Measurements from ENCODE around the gene PDZK1IP1. TPM values are rescaled to one million over a fixed set of nuclear protein-coding genes. Genes with fewer than 3 reads are reported as not detected.
"Not testable (repeated sequence)": the region's sequence is repeated elsewhere in the genome, so short reads cannot be mapped to it uniquely, and the experiment has no call there.

Gene PDZK1IP1
- total and polyA plus RNA-seq, 12 donors, result 0.17 to 16.9 (median 3.8) TPM

DNA sequence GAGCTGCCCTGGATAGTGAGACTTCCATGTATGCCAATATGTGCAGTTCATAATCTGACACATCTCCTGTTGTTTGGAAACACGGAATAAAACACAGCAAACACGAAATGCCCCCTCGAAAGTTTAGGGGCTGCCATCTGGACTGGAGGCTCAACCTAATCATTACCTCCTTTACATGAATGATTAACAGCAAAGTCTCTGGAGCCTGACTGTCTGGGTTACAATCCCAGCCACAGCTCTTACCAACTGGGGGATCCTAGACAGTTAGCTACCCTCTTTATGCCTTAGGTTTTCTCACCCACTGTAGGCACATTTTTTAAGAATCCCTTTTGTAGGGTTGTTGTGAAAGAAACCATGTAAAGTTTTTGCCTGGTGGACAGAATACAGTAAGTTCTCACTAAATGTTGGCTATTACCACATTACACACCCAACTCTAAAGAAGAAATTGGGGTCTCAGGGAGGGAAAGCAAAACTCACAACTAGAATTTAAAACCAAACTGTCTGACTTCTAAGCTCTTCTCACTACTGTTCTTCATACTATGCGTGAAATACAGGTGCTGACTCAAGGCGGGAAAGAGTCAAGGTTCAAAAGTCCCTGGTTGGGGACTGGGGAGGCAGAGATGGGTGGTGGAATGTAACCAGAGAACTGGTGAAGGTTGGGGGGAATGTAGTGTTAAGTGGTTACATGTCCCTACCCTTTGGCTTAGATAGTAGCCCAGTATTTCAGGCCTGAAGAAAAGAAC lies 28.4 kb downstream of the PDZK1IP1 start:
- Histone ChIP-seq H3K27ac (no peak overlapping the region), H3K27me3 (no peaks in the 10 kb centered on the region), H3K36me3 (replicated peaks in 1 of 2) (no peaks in the 10 kb centered on the region), H3K4me3 (no peak overlapping the region), H3K4me1 (replicated peaks in 1 of 2) (no peaks in the 10 kb centered on the region), H3K9me3 (replicated peaks in 1 of 3) (no peaks in the 10 kb centered on the region)
- DNase-seq, result no peak
- WGBS, 4 donors, result 59 to 72% (median 65%) methylated on average over 5 of the region's 5 CpGs
- TF ChIP-seq, protein P1, sequence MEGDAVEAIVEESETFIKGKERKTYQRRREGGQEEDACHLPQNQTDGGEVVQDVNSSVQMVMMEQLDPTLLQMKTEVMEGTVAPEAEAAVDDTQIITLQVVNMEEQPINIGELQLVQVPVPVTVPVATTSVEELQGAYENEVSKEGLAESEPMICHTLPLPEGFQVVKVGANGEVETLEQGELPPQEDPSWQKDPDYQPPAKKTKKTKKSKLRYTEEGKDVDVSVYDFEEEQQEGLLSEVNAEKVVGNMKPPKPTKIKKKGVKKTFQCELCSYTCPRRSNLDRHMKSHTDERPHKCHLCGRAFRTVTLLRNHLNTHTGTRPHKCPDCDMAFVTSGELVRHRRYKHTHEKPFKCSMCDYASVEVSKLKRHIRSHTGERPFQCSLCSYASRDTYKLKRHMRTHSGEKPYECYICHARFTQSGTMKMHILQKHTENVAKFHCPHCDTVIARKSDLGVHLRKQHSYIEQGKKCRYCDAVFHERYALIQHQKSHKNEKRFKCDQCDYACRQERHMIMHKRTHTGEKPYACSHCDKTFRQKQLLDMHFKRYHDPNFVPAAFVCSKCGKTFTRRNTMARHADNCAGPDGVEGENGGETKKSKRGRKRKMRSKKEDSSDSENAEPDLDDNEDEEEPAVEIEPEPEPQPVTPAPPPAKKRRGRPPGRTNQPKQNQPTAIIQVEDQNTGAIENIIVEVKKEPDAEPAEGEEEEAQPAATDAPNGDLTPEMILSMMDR (IDR thresholded peaks at IDR 0.05), result no peak
- no peak for TF ChIP-seq POLR2A (IDR thresholded peaks at IDR 0.05)
- intact Hi-C loops (cut with DNase I), result no loop called here

DNA sequence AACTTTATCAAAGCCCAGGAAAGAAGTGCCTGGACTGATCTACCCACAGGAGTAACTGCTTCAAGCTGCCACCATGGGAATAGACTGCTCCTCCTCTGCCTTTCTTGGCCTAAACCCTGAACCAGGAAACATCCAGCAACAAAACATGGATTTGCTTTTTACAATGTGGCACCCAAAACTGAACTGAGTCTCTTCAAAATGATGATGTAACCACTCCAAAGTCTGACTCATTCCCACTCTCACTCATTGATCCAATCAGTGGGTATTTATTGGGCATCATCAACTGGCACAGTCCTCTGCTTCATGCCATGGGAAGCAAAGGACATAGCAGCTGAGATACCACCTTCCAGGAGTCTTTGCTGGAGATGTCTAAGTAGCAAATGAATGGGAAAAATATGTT lies 29.1 kb downstream of the PDZK1IP1 start:
- Histone ChIP-seq H3K4me3 (no peak overlapping the region), H3K9me3 (replicated peaks in 1 of 3) (no peaks in the 10 kb centered on the region), H3K27ac (no peak overlapping the region), H3K36me3 (replicated peaks in 1 of 2) (no peaks in the 10 kb centered on the region), H3K27me3 (no peaks in the 10 kb centered on the region), H3K4me1 (replicated peaks in 1 of 2) (no peaks in the 10 kb centered on the region)
- TF ChIP-seq, protein P1 (IDR thresholded peaks at IDR 0.05), result no peak
- DNase-seq, result no peak
- intact Hi-C loops (cut with DNase I), result no loop called here

DNA sequence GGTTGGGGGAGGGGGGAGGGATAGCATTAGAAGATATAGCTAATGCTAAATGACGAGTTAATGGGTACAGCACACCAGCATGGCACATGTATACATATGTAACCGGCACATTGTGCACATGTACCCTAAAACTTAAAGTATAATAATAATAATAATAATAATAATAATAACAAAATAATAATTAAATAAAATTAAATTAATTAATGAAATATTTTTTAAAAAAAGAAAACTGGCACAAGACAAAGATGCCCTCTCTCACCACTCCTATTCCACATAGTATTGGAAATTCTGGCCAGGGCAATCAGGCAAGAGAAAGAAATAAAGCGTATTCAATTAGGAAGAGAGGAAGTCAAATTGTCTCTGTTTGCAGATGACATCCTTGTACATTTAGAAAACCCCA lies 31.9 kb downstream of the PDZK1IP1 start:
- H3K4me1 ChIP-seq (replicated peaks in 1 of 2); H3K36me3 ChIP-seq (replicated peaks in 1 of 2); H3K27ac ChIP-seq; H3K4me3 ChIP-seq; intact Hi-C loops (cut with DNase I); H3K27me3 ChIP-seq; DNase-seq; H3K9me3 ChIP-seq (replicated peaks in 1 of 3): not testable (repeated sequence)
- WGBS, 4 donors, result 85 to 89% (median 87%) methylated on average over 3 of the region's 3 CpGs

DNA sequence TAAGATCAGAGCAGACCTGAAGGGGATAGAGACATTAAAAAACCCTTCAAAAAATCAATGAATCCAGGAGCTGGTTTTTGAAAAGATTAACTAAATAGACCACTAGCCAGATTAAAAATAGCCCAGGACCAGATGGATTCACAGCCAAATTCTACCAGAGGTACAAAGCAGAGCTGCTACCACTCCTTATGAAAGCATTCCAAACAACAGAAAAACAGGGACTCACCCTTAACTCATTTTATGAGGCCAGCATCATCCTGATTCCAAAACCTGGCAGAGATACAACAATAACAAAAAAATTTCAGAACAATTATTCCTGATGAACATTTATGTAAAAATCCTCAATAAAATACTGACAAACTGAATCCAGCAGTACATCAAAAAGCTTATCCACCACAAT lies 33.4 kb downstream of the PDZK1IP1 start:
- H3K36me3 ChIP-seq (replicated peaks in 1 of 2); H3K4me1 ChIP-seq (replicated peaks in 1 of 2); H3K27me3 ChIP-seq; DNase-seq; intact Hi-C loops (cut with DNase I); H3K4me3 ChIP-seq; H3K9me3 ChIP-seq (replicated peaks in 1 of 3); H3K27ac ChIP-seq: not testable (repeated sequence)

DNA sequence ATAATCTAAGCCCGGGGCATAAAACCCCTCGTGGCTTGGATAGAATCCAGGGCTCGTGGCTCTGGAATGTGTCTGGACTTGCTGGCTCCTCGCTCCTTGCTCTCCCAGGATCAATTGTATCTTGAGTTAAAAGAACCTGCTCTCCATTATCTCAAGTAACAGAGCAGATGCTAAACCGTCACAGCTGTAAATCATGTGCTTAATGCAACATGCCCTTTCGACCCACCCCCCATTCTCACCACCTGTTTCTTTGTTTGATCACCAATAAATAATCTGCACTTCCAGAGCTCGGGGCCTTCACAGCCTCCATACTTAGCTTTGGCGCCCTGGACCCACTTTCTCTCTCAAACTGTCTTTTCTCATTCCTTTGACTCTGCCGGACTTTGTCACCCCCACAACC lies 40.7 kb downstream of the PDZK1IP1 start:
- H3K4me3 ChIP-seq; intact Hi-C loops (cut with DNase I); H3K27me3 ChIP-seq; DNase-seq; H3K36me3 ChIP-seq (replicated peaks in 1 of 2); H3K4me1 ChIP-seq (replicated peaks in 1 of 2); H3K9me3 ChIP-seq (replicated peaks in 1 of 3); H3K27ac ChIP-seq: not testable (repeated sequence)
- WGBS, 4 donors, result 47 to 64% (median 51%) methylated on average over 6 to 9 of the region's 9 CpGs

DNA sequence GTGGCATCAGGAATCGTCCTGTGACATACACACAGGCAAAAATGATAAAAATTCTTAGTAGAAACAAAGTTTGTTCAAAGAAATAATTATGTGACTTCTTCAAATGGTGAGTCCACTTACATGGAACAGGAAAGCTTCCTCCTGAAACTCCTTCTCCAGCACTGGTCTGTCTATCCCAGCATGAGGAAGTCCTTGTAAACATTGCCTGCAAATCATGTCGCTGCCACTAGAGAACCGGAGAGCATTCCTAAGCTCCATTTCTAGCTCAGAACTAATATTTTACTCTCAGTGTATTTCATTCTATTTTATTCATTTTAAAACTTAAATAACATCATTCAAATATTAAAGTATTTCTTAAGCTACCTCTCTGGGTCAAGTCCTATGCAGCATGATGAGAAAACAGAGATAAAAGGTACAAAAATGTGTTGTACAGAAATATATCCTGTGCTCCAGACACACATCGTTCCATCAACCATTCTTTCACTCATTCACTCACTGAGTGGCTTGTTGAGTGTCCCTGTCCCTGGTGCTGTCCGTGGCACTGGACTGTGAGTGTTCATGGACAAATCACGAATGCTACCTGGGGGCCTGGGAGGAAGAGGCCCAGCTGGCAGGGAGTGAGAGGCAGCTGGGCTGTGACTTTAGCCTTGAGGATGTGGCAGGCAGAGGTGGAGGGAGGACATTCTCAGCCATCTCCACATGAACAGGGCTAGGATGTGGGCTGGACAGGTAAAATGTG lies 42.6 kb downstream of the PDZK1IP1 start:
- no peaks in the 10 kb centered on the region for H3K9me3 ChIP-seq (replicated peaks in 1 of 3)
- no peak overlapping the region for H3K27ac ChIP-seq
- no peaks in the 10 kb centered on the region for H3K36me3 ChIP-seq (replicated peaks in 1 of 2)
- no peak for DNase-seq
- H3K27me3 ChIP-seq, result no peaks in the 10 kb centered on the region
- WGBS, 4 donors, result 33 to 48% (median 40%) methylated on average over 6 of the region's 6 CpGs
- H3K4me3 ChIP-seq, result no peak overlapping the region
- H3K4me1 ChIP-seq (replicated peaks in 1 of 2), result no peaks in the 10 kb centered on the region
- intact Hi-C loops (cut with DNase I), result no loop called here
- no peak for TF ChIP-seq POLR2A (IDR thresholded peaks at IDR 0.05)
- TF ChIP-seq, protein P1 (IDR thresholded peaks at IDR 0.05), result no peak

DNA sequence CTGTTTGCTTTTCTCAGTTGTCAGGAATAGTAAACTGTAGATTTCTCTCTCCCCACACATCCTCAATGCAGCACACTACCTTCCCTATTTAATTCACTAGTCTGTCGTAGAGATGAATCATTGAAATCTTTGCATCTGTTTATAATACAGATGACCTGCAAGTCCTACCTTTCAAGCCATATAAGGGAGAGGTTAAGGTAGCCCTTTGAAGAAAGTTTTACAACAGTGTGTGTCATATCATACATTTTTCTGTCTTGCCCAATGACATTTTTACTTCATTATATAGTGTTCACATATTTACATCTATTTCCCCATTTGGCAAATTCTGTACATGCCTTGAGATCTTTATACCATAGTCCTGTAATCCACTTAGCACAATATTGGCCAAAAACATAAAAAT lies 43.3 kb downstream of the PDZK1IP1 start:
- H3K9me3 ChIP-seq (replicated peaks in 1 of 3); H3K27me3 ChIP-seq; H3K36me3 ChIP-seq (replicated peaks in 1 of 2); H3K4me1 ChIP-seq (replicated peaks in 1 of 2); DNase-seq; intact Hi-C loops (cut with DNase I); H3K27ac ChIP-seq; H3K4me3 ChIP-seq: not testable (repeated sequence)
- WGBS, 4 donors, result 0 to 76% (median 41%) methylated on average over 1 of the region's 1 CpG

Measured in adrenal gland (tissue), 12 donors.